Activated naive CD4-positive, alpha-beta T cell treated with anti-CD3 and anti-CD28 coated beads for 36 hours (primary cell): ENCODE measurements around the gene ANO2. TPM values are rescaled to one million over a fixed set of nuclear protein-coding genes. Genes with fewer than 3 reads are reported as not detected.

Experiments used
- CTCF ChIA-PET: fragments of 350-600 bp; sonication (Branson Sonifier 250); formaldehyde crosslinking; loops from one replicate; lab custom pipeline; 2021; ENCODE audit warnings: antibody characterized with exemption; lab: Charles Lee
- DNase-seq: peaks from one replicate; pipeline ENCODE4 v3.0.0-alpha.2; 2020
- H3K27ac Mint-ChIP-seq: one replicate; pipeline ENCODE4 v1.8.0; 2021; ENCODE audit warnings: mild to moderate bottlenecking, mixed read lengths
- H3K27me3 Mint-ChIP-seq: one replicate; pipeline ENCODE4 v1.8.0; 2021; ENCODE audit warnings: low read depth, mixed read lengths
- H3K36me3 Mint-ChIP-seq: one replicate; pipeline ENCODE4 v1.8.0; 2021; ENCODE audit warnings: low read depth, mixed read lengths
- H3K4me1 Mint-ChIP-seq: one replicate; pipeline ENCODE4 v1.8.0; 2021; ENCODE audit warnings: low read depth, mixed read lengths
- H3K4me3 Mint-ChIP-seq: one replicate; pipeline ENCODE4 v1.8.0; 2021; ENCODE audit warnings: mild to moderate bottlenecking, moderate library complexity, mixed read lengths
- H3K9me3 Mint-ChIP-seq: one replicate; pipeline ENCODE4 v1.8.0; 2021; ENCODE audit warnings: mixed read lengths
- intact Hi-C: fragments of 100-400 bp; cut with micrococcal nuclease; formaldehyde crosslinking; loops from one replicate; pipeline ENCODE4 v1.15.1; 2023
- total RNA-seq, 2 experiments: library from RNA; stranded (reverse); gene quantifications; one replicate each; pipeline ENCODE4 v1.2.3, GENCODE V29; 2021

ANO2 gene
- total RNA-seq, 2 experiments from 2014 or later: not detected

GRCh38 chr12:5776091-5776490 is 169.0 kb downstream of the ANO2 start:
- Mint-ChIP-seq H3K9me3 (no peaks in the 10 kb centered on the region), H3K4me1 (no peaks in the 10 kb centered on the region), H3K27ac (no peak overlapping the region), H3K4me3 (no peak overlapping the region), H3K27me3 (peaks cover 2% of the 10 kb centered on the region), H3K36me3 (no peaks in the 10 kb centered on the region)
- intact Hi-C loops: no loop called here
- CTCF ChIA-PET: interaction anchor here (1.2 to 1.3 kb wide), 2 partner anchors 26 to 31 kb away, joined by 3 read pairs; no protein-coding TSS in a partner anchor
- DNase-seq: no peak

DNA sequence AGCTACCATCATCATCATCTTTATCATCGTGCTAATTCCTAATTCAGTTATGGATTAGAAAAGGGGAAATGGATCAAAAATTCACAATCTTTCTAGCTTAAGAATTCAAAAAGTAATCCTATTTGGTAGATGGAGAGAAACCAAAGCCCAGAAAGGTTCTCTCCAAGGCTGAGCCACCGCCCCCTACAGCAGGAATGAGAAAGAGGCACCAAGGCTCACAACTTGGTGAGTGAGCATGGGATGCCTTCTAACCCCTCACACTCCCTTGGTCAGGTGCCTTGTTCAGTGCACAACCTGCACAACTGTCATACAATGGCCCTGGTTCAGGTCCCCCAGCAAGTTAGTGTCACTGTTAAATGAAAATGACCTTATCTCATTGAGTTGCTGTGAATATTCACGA is 171.5 kb downstream of the ANO2 start:
- H3K4me3 Mint-ChIP-seq: no peak overlapping the region
- H3K9me3 Mint-ChIP-seq: no peaks in the 10 kb centered on the region
- intact Hi-C loops: no loop called here
- no peak for DNase-seq
- CTCF ChIA-PET: no interaction called here
- no peaks in the 10 kb centered on the region for H3K36me3 Mint-ChIP-seq
- no peak overlapping the region for H3K27ac Mint-ChIP-seq
- no peaks in the 10 kb centered on the region for H3K4me1 Mint-ChIP-seq
- peaks cover 2% of the 10 kb centered on the region for H3K27me3 Mint-ChIP-seq

GRCh38 chr12:5771756-5772155 is 173.3 kb downstream of the ANO2 start:
- H3K4me3 Mint-ChIP-seq: no peak overlapping the region
- H3K36me3 Mint-ChIP-seq: no peaks in the 10 kb centered on the region
- H3K4me1 Mint-ChIP-seq: no peaks in the 10 kb centered on the region
- no peaks in the 10 kb centered on the region for H3K9me3 Mint-ChIP-seq
- CTCF ChIA-PET: no interaction called here
- intact Hi-C loops: no loop called here
- H3K27me3 Mint-ChIP-seq: peaks cover 2% of the 10 kb centered on the region
- H3K27ac Mint-ChIP-seq: no peak overlapping the region
- DNase-seq: no peak

- intact Hi-C loops: no loop called here
- H3K27ac Mint-ChIP-seq: no peak overlapping the region
- CTCF ChIA-PET: no interaction called here
- peaks cover 2% of the 10 kb centered on the region for H3K27me3 Mint-ChIP-seq
- no peaks in the 10 kb centered on the region for H3K4me1 Mint-ChIP-seq
- DNase-seq: no peak
- H3K9me3 Mint-ChIP-seq: no peaks in the 10 kb centered on the region
- no peaks in the 10 kb centered on the region for H3K36me3 Mint-ChIP-seq
- no peak overlapping the region for H3K4me3 Mint-ChIP-seq
Observed at GRCh38 chr12:5770727-5771126, 174.3 kb downstream of the ANO2 start.

DNA sequence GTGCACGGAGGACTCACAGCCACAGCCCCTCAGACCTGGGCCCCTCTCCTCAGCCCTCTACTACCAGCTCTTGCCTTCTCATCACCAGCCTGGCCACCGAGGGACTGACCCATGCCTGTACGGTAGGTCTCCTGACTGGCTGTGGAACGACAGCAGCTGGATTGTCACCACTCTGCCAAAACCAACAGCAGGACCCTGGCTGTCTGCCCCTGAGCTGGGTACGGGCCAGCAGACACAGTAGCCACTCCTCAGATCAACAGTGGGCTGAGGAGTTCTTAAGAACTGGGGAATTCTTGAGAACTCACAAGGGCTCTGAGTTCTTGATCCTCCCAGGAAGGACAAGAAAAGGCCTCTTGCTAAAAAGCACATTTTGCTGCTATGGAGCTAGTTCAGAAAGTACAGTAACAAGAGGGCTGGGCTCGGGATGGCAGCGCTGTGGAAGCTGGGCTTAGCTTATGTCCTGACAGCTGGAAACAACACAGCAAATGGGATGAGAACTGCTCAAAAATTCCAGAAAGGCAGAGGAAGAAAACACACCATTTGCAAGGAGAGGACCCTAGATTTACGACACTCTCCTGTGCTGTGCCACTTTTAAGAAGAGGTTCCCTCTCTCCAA is 176.4 kb downstream of the ANO2 start:
- Mint-ChIP-seq H3K9me3 (no peaks in the 10 kb centered on the region), H3K36me3 (no peaks in the 10 kb centered on the region), H3K4me1 (no peaks in the 10 kb centered on the region), H3K27me3 (no peaks in the 10 kb centered on the region), H3K4me3 (no peak overlapping the region), H3K27ac (no peak overlapping the region)
- intact Hi-C loops: no loop called here
- CTCF ChIA-PET: no interaction called here
- DNase-seq: no peak

- Mint-ChIP-seq H3K4me3 (no peak overlapping the region), H3K4me1 (no peaks in the 10 kb centered on the region), H3K9me3 (no peaks in the 10 kb centered on the region), H3K27ac (no peak overlapping the region), H3K36me3 (no peaks in the 10 kb centered on the region), H3K27me3 (peaks cover 3% of the 10 kb centered on the region)
- no peak for DNase-seq
- CTCF ChIA-PET: no interaction called here
- intact Hi-C loops: no loop called here
Observed at GRCh38 chr12:5768171-5768570, 176.9 kb downstream of the ANO2 start.

GRCh38 chr12:5758347-5758746 is 186.7 kb downstream of the ANO2 start:
- DNase-seq: no peak
- H3K27ac Mint-ChIP-seq: no peak overlapping the region
- CTCF ChIA-PET: no interaction called here

GRCh38 chr12:5756338-5756842 is 188.7 kb downstream of the ANO2 start:
- intact Hi-C loops: no loop called here
- no peak overlapping the region for H3K27ac Mint-ChIP-seq
- peaks cover 4% of the 10 kb centered on the region for H3K9me3 Mint-ChIP-seq
- CTCF ChIA-PET: interaction anchor here (0.8 to 1.6 kb wide), 2 partner anchors 10 to 11 kb away, joined by 3 to 4 read pairs; no protein-coding TSS in a partner anchor
- no peaks in the 10 kb centered on the region for H3K36me3 Mint-ChIP-seq
- peaks cover 27% of the 10 kb centered on the region for H3K27me3 Mint-ChIP-seq
- no peak overlapping the region for H3K4me3 Mint-ChIP-seq
- no peak for DNase-seq
- H3K4me1 Mint-ChIP-seq: no peaks in the 10 kb centered on the region

More at GRCh38 chr12:5758347-5758746, 186.7 kb downstream of the ANO2 start:
- no peak overlapping the region for H3K4me3 Mint-ChIP-seq
- H3K36me3 Mint-ChIP-seq: no peaks in the 10 kb centered on the region
- peaks cover 4% of the 10 kb centered on the region for H3K9me3 Mint-ChIP-seq
- no peaks in the 10 kb centered on the region for H3K4me1 Mint-ChIP-seq
- peaks cover 28% of the 10 kb centered on the region for H3K27me3 Mint-ChIP-seq
- intact Hi-C loops: no loop called here

DNA sequence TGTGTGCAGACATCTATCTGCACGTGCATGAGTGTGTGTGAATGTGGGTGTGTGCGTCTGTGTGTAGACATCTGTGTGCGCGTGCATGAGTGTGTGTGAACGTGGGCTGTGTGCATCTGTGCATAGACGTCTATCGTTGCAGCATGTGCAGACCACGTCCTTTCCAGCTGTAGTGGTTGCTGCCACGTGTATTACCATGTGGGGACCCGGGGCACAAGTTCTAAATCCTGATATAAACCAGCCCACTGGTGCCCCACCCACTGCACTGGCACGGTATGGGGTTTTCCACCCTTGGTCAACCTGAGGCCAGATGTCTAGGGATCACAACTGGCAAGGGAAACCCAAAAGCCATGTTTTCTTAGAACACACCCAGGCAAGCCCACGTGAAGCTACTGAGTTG is 197.0 kb downstream of the ANO2 start:
- no peaks in the 10 kb centered on the region for H3K9me3 Mint-ChIP-seq
- peaks cover 22% of the 10 kb centered on the region for H3K4me1 Mint-ChIP-seq
- CTCF ChIA-PET: no interaction called here
- DNase-seq: no peak
- intact Hi-C loops: loop anchor here (5.0 to 10.0 kb wide), 3 partner anchors 49 to 321 kb away; no protein-coding TSS in a partner anchor
- H3K27me3 Mint-ChIP-seq: no peaks in the 10 kb centered on the region
- no peak overlapping the region for H3K27ac Mint-ChIP-seq
- no peak overlapping the region for H3K4me3 Mint-ChIP-seq
- no peaks in the 10 kb centered on the region for H3K36me3 Mint-ChIP-seq

DNA sequence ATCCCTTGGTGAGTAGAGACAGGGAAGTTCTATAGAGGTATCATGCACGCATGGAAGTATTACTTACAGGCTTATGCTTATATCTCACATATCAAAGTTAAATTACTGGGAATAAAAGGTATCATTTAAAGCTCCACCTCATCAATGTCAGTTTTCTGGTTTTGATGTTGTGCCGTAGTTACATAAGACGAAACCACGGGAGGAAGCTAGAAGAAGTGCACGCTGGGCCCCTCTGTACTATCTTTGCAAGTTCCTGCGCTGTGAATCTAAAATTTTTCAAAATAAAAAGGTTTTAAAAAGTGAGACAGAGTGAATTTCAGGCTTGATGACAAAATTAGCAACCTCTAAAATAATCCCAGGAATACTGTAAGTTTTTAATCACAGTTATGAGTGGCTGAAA is 198.1 kb downstream of the ANO2 start:
- H3K27me3 Mint-ChIP-seq: no peaks in the 10 kb centered on the region
- H3K27ac Mint-ChIP-seq: no peak overlapping the region
- DNase-seq: peak; percentile 15
- intact Hi-C loops: loop anchor here (5.0 to 10.0 kb wide), 3 partner anchors 50 to 320 kb away; no protein-coding TSS in a partner anchor
- no peaks in the 10 kb centered on the region for H3K9me3 Mint-ChIP-seq
- H3K36me3 Mint-ChIP-seq: no peaks in the 10 kb centered on the region
- peaks cover 22% of the 10 kb centered on the region for H3K4me1 Mint-ChIP-seq
- CTCF ChIA-PET: interaction anchor here (0.6 to 4.5 kb wide), 5 partner anchors 10 to 69 kb away, joined by 3 to 24 read pairs (median 3); no protein-coding TSS in a partner anchor
- H3K4me3 Mint-ChIP-seq: no peak overlapping the region

- no peaks in the 10 kb centered on the region for H3K27me3 Mint-ChIP-seq
- H3K36me3 Mint-ChIP-seq: no peaks in the 10 kb centered on the region
- no peak overlapping the region for H3K27ac Mint-ChIP-seq
- no peaks in the 10 kb centered on the region for H3K9me3 Mint-ChIP-seq
- DNase-seq: no peak
- peaks cover 22% of the 10 kb centered on the region for H3K4me1 Mint-ChIP-seq
- CTCF ChIA-PET: interaction anchor here (0.6 to 4.5 kb wide), 8 partner anchors 10 to 69 kb away, joined by 3 to 24 read pairs (median 4); no protein-coding TSS in a partner anchor
- intact Hi-C loops: loop anchor here (5.0 to 10.0 kb wide), 3 partner anchors 51 to 319 kb away; no protein-coding TSS in a partner anchor
- no peak overlapping the region for H3K4me3 Mint-ChIP-seq
Observed at GRCh38 chr12:5746036-5746908, 198.8 kb downstream of the ANO2 start.

GRCh38 chr12:5745251-5745888 is 199.7 kb downstream of the ANO2 start:
- H3K9me3 Mint-ChIP-seq: no peaks in the 10 kb centered on the region
- H3K27ac Mint-ChIP-seq: no peak overlapping the region
- H3K36me3 Mint-ChIP-seq: no peaks in the 10 kb centered on the region
- no peak overlapping the region for H3K4me3 Mint-ChIP-seq
- intact Hi-C loops: loop anchor here (5.0 to 10.0 kb wide), 3 partner anchors 52 to 318 kb away; no protein-coding TSS in a partner anchor
- H3K27me3 Mint-ChIP-seq: peaks cover 3% of the 10 kb centered on the region
- DNase-seq: peak; percentile 84
- CTCF ChIA-PET: interaction anchor here (0.5 to 4.5 kb wide), 13 partner anchors 11 to 390 kb away, joined by 3 to 24 read pairs (median 4); no protein-coding TSS in a partner anchor
- peaks cover 22% of the 10 kb centered on the region for H3K4me1 Mint-ChIP-seq
